GM18511 (cell line): ENCODE data around the gene FIGN.

Experiments used
- ATAC-seq: cut with Tn5 transposase; IDR thresholded peaks from one replicate; pipeline ENCODE4 v1.9.1; 2021; ENCODE audit warnings: mild to moderate bottlenecking, moderate library complexity; ENCODE audit not compliant: unreplicated experiment

FIGN gene

DNA sequence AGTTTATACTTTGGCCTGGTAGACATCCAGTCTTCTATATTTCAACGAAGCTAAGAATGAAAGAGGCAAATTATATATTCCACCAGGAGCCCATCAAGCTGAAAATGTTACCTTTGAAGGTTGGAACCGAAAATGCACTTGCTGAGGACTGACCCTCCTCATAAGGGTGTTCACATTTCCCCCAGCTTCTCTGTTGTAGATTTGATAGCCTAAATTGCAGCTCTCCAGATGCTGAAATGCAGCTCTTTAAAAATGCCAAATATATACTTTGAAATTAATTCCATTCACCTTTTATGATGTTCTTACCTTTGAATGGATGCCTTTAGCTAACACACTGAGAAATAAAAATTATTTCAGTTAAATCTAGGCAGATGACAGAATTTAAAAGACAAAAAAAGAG, 1.8 kb upstream of the FIGN start:
- ATAC-seq = no peak

DNA sequence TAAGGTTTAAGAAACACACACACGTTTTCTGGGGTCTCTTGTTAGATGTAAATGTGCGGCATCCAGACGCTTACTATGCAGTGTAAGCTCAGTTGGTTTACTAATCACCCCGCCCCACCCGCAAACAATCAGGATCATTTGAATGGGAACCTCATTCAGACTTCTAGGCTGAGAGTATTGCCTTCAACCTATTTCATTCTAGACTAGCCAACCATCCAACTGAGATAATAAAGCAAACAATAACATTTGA, 1.3 kb upstream of the FIGN start:
- no peak for ATAC-seq

DNA sequence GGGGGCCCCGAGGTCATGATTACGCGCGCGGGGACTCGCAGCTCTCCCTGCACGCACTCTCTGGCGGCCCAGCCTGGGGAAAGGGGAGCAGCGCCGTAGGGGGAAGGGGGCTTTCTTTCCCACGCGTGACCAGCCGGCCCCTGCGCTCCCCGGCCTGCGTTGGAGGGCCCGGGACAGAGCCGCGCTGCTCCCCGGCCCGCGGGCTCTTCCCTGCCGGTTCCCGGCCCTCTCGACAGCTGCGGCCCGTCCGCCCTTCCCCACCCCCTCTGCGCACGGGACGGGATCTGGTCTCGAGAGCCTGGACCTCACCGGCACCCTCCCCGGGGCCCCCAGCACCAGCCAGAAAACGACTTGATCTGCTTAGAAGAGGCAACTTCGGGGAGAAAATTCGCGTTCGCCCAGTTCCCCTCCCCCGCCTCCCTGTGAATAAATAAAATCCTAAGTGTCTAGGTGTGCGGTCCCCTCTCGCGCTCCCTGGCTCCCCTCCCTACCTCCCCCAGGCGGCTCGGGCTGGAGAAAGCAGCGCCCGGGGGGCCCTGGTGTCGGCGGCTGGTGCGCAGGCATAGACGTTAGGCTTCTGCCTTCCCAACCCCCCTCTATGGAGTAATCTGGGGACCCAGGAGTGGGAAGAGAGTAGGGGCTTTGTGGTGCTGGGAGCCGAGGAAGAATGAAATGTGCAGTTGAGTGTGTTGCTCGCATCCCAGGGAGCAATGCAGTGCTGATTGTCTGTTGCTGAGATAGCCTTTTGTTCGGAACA, 803 bp upstream of the FIGN start:
- ATAC-seq = no peak

DNA sequence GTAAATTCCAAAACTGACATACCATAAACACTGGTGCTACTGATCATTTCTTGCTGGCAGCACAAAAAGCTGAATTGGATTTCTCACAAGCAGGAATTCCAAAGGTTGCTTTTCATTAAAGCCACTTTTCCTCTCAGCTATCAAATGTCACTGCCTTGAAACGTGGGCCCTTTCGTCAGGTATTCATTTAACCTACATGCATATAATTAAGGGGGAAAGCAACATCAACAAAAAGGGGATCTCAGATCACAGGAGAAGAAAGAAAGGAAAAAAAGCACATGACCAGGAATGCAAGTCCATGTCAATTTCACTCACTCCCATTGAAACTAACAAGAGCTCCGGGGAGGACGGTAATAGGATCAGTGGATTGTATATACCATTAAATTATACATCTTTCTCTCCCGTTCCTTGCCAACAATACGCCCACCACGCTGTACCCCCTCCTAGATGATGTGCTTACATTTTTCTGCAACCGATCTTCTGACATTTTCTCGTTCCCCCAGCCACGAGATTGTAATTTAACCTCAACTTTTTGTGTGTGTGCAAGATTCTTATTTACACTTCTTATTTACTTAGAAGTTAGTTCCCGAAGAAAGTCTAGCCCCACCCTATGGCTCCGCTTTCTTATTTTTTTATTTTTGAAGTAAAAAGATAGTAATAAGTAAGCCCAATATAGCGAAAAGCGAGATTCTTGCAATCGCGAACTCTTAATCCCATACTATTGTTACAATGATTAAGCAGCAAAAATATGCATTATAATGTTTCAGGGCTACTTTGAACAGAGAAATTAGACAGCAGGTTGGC, 725 bp downstream of the FIGN start:
- ATAC-seq = no peak

DNA sequence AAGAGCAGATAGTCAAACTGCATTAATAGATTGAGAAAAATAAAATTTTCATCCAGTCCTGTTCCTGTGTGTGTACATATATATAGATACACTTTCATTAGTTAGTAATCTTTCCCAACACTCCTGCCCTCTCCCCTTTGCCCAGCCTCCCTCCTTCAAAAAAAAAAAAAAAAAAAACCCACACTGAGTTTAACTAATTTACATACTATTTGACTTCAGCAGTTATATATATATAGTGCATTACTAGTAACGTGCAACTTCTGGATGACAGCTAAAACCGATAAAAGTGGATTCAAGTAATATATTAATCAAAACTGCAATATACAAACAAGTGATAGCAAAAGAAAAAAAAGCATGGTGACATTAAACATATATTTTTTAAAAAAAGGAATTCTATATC, 1.4 kb downstream of the FIGN start:
- no peak for ATAC-seq

DNA sequence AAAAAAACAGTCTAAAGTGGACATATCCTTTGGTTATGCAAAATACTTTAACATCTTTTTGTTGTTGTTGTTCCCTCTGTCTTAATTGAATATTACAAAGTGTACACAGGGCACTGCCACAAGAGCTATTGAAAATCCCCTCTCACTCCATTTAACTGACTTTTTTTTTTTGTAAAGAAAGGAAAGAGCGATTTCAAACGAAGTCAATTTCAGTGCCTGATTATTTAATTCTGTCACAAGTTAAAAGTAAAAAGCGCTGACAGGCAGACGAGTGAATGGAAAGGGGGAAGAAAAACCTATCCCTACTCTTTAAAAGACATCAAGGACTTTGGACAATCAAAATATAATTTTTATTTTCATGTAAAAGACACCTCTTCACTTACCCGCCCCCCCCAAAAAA, 1.9 kb downstream of the FIGN start:
- ATAC-seq = no peak

DNA sequence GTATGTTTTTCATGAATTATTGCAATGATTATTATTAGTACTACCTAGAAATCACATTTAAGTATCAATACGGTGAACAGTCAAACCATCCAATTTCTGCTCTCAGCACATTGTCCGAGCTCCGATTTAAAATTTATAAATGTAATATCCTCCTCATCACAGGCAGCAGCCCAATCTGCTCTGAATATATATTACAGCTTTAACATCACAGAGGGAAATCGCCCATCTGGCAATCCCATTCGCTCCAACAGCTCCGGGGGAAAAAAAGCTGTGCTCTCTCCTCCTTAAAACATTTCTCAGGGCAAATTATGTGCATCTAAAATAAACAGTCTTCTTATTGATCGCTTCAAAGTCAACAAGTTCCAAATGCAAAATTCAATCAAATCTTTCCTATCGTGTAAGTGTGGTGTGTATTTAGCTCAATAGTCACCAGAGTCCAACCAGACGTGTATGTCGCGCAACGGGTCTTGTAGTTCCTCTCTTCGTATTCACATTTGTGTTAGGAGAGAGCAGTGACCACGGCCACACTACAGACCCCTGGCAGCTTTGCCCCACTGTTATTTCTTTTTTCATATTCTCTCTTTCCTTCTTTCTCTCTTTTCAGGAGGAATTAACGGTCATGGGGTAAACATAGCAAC, 2.4 kb downstream of the FIGN start:
- no peak for ATAC-seq

DNA sequence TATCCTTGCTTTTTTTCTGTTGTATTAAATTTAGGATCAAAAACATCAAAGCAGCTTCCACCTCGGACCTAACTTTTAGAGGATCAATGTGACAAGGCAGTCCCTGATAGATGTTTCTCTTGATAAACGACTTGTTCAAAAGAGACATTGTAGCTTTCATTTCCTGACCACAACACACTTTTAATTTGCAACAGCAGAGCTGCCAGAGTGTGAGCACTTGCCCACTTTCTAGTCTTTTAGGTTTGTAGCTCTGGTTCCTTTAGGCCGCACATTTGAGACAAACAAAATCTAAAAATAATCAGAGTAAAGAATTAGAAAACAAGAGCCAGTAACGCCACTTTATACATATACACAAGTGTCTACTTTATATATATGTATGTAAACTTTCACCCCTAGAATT, 3.1 kb downstream of the FIGN start:
- no peak for ATAC-seq

DNA sequence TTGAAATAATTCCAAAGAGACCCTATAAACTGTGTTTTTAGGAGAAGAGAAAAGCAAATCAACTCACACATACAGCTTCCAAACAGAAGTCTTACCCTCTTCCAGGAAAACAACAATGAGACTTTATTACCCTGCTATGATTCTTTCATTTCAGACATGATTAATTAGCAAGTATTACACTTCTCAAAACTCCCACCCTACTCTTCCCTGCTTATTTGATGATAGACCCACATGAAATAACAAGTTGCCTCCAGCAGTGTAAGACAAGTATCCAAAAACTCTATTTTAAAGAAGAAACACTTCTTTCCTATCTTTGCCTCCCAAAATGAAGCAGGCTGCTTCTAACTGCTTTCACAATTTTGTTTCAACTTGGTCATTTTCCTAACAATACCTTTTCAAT, 4.1 kb downstream of the FIGN start:
- ATAC-seq = no peak

DNA sequence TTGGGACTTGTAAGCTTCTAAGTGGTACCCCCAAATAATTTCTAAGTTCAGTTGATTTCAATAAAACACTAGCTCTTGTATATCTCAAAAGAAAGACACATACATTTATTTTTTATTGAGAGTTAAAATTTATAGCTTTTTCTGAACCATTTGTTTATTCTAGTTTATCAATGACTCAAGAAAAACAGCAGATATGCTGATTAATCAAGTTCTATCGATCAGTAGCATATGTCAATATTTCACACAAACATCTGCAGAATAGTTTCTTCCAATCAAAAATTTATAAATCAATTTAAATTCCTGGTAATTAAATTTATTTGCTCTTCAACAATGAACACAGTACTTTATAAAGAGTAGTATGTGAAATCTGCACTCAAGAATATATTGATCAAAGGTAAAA, 5.3 kb downstream of the FIGN start:
- no peak for ATAC-seq

DNA sequence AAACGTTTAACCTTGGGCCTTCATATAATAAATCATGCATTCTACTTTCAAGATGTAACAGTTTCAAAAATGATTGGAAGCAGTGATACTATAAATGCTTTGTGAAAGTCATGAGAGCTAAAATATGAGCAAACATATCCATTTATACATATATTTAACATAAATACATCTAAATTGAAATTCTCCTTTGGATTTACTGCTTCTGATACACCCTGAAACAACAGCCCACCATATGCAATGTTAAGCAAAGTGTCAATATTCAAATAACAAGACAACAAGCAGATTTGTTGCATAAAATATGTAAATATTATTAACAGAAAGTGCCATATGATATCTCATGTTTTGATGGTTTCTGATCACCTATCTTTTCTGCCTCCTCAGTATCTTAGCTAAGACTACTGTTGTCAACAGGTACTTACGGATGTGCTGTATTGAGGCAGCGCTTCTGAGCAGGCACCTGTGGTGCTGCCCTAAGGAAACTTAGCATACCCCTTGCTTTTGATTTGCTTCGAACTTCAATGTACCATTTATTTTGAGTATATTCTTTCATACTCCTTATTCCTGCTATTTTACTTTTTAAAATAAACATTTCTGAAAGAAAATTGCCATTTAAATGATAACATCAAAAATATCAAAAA, 6.1 kb downstream of the FIGN start:
- ATAC-seq = no peak

DNA sequence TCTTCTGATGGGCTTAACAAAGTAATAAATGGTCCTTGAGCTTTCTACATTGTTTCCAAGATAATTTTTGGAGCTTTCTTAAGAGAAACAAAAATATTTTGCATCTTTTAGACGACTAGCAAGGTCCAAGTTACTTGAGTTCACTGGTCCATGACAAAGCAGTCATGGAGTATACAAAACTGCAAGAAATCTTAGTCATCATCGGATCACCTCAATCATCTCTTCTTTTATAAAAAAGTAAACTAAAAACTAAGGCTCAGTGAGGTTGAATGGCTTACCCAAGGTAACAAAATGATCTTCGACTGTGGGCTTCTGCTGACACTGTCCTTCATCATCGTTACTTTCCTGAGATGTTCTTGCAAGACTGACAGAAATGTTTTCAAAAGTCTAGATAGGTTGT, 11.9 kb downstream of the FIGN start:
- ATAC-seq = no peak

DNA sequence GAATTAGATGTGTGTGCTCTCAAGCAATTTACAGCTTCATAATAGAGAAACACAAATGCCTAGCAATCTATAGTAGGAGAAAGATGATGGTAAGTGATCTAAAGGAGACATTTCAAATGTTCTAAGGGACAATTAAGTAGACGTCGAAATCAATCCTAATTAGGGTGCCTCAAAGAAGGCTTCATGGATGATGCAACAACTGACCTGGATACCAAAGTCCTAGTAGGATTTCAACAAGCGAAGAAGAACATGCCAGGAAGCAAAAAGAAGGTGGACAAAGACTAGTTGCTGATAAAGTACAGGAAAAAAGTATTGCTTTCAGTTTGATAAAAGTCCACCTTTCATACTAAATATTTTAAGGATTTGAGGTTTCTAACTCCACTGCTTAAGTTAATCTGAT, 12.5 kb downstream of the FIGN start:
- ATAC-seq = no peak

DNA sequence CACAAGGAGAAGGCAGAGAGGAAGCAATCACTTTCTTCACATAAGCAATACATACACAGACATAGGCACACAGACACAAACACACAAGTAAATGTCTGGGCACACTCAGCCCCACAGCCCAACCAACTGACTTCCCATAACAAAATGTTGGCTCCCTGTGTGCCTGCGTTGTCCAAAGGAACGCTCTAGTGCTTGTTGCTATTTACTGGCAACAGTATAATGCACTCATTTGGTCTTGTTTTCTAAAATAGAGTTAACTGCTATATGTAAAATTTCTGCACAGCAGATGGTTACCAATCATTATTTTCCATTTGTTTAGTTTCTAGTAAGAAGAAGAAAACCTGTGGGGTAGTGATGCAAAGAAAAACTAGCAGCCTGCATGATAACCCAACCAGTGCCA, 16.5 kb downstream of the FIGN start:
- no peak for ATAC-seq

DNA sequence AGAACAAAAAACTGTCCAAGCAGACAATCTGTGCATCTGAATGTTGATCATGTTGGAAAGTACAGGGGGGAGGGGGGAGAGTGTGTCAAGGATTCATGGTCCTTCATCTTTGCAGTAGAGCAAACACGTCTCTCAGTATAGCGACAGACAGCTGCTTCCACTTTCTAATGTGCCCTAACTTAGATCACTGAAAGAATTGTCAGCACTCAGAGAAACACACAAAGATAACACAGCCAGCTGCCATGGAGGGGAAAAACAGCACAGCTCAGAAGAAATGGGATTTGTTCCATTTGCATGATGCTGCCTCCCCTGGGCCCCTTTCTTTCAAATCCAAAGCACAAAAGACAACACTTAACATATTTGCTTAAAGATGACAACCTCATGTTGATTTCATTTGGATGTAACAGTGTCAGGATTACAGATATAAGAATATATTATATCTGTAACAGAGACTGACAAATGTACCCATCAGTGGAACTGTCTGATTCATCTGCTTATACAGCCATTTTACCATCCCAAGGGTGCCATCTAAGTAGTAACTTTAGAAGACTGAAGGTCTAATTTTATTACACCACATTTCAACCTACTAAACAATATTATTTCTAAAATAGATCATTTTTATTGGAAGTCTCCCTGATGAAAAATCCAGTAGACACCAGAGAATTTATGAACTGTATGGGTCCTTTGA, 17.7 kb downstream of the FIGN start:
- ATAC-seq = no peak

DNA sequence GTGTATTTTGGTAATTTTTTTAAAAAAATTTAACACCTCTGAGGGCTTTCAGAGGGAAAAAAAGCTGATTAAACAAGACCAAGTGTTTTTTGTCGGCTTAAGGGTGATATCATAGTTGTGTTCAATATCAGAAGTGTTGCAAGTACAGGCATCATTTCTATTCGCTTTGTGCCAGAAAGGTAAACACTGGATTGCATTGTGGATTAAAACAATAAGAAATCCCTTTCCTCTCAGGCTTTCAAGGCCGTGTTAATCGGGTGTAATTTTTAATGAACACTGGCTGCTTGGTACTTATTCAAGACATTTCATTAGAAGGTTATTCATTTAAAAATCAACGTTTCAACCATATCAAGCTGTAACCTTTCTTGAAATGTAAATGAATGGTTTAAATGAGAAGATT, 18.3 kb downstream of the FIGN start:
- no peak for ATAC-seq

DNA sequence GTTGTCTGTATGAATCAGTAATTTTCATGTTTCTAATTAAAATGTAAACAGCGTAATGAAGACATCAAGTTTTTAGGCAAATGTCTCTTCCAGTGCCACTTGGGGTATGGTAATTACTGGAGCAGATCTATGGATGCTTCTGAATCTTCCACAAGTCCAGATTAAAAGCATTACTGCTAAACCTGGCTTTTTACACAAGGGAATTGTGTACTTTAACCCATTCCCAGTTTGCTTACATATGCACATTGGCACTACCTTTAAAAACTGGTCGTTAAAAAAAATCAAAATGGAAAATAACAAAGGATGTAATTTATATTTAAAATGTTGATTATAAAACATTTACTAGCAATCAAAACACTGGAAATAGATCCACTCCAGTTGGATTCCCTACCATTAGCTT, 19.7 kb downstream of the FIGN start:
- ATAC-seq = no peak

DNA sequence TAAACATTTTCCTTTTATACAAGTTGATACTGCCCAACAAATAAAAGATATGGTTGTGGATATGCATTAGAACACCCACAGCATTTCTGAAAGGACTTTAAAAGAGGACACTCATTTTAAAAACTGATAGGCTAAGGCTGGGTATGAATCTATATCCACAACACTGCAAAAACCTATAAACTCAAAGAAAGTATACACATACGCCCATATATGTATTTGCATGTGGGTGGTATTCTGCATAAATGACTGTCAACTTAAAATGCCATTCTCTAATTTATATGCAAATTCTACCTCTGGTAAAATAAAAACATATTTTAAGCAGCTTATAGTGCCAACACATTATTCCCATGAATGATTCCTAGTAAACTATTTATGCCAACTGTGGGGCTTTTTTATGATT, 20.1 kb downstream of the FIGN start:
- no peak for ATAC-seq

DNA sequence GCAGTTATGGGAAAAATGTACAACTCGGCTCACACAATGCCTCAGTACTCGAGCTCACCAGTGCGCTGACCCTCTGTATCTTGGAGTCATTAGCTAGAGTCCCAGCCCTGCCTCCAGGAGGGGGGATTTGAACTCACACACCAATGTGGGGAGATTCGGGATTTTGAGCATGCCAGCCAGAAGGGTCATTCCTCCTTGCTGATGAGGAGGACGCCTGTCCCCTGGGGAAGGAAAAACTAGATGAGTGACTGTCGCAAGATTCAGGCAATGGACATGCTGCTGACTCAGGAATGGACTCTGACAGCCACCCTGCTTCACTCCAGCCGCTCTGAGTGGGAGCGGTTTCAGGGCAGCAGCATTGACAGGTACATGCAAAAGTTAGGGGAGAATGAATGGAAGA, 20.6 kb downstream of the FIGN start:
- ATAC-seq = no peak

DNA sequence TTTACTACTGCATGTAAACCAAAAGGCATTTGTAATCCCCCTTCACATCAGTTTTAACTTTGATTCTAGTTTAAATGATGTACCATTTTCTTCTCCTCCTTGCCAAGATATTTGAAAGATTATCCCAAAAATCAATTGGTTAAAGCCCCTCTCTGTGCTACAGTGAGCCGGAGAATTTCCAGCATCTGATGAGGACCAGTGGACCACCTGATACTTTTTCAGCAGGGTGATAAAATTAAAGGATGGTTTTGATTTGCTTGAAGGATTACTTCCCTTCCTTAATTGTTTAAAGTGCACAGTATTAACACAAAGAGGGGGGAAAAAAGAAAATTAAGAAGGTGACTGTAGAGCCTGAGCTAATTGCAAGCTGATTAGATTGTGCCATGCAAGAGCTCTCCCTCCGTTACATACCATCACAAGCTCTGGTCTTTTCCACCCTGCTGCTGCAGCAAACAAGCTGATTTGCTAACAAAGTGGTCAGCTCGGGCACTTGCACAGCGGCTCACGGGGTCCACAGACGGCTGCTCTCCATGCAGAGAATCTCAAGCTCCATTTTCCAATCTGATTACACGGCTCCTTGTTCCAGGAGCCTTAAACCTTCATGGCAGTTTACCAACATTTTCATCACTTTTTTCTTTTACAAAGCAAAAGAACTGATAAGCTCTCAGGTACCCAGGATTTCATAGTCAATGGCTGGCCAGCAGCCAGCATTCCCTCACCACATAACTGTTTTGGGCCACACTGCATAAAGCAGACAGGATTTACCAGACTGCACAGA, 22.1 kb downstream of the FIGN start:
- ATAC-seq = no peak

DNA sequence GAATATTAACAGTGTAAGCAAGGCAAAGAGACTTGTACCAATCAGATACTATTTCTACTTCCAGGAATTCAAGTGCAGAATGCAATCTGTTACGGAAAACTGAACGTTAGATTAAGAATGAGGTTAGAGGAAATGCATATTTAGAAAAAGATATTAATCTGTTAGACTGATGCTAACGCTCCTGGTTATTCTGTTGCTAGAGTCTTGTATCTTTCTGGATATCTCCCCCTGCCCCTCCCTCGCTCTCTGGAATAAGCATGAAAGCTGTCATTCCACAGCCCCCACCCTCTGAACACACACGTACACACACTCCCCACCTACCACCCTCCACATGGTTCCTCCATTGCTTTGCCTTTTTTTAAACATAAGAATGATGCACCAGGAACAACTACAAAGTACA, 24.1 kb downstream of the FIGN start:
- no peak for ATAC-seq
